ENCODE data around the gene MMP14. TPM values are rescaled to one million over a fixed set of nuclear protein-coding genes. Genes with fewer than 3 reads are reported as not detected.

MMP14 gene
- polyA plus RNA-seq, 3 donors, result 132 to 140 (median 134) TPM

Other genes starting within 250 kb of the MMP14 start
- gene DAD1, start 247.4 kb upstream of the MMP14 start, polyA plus RNA-seq (ENCODE audit: insufficient read length in 3 of 3), result 100 to 1,000 TPM; 244 to 279 (median 277) TPM
- 10 to 100 TPM; 37.6 to 49.5 (median 43.7) TPM for gene ABHD4, start 238.3 kb upstream of the MMP14 start, polyA plus RNA-seq (ENCODE audit: insufficient read length in 3 of 3)
- under 1 TPM; 0.07 to 0.24 (median 0.11) TPM for gene OR6J1, start 192.2 kb upstream of the MMP14 start, polyA plus RNA-seq (ENCODE audit: insufficient read length in 3 of 3)
- 100 to 1,000 TPM; 132 to 140 (median 138) TPM for gene OXA1L, start 69.9 kb upstream of the MMP14 start, polyA plus RNA-seq (ENCODE audit: insufficient read length in 3 of 3)
- gene SLC7A7, start 21.1 kb upstream of the MMP14 start, polyA plus RNA-seq (ENCODE audit: insufficient read length in 3 of 3), result 100 to 1,000 TPM; 101 to 121 (median 108) TPM
- gene MRPL52, start 6.7 kb upstream of the MMP14 start, polyA plus RNA-seq (ENCODE audit: insufficient read length in 3 of 3), result 10 to 100 TPM; 63.5 to 78.6 (median 75.8) TPM
- 10 to 100 TPM; 67.4 to 85.7 (median 73.1) TPM for gene LRP10, start 35.2 kb downstream of the MMP14 start, polyA plus RNA-seq (ENCODE audit: insufficient read length in 3 of 3)
- gene REM2, start 46.6 kb downstream of the MMP14 start, polyA plus RNA-seq (ENCODE audit: insufficient read length in 3 of 3), result 1 to 10 TPM in 2 of 3 donors, under 1 TPM in 1; 0.89 to 1.5 (median 1.2) TPM
- gene RBM23, start 82.6 kb downstream of the MMP14 start, polyA plus RNA-seq (ENCODE audit: insufficient read length in 3 of 3), result 100 to 1,000 TPM; 118 to 125 (median 119) TPM
- 100 to 1,000 TPM; 150 to 165 (median 163) TPM for gene PRMT5, start 92.8 kb downstream of the MMP14 start, polyA plus RNA-seq (ENCODE audit: insufficient read length in 3 of 3)
- 10 to 100 TPM; 56.0 to 60.1 (median 56.4) TPM for gene HAUS4, start 120.5 kb downstream of the MMP14 start, polyA plus RNA-seq (ENCODE audit: insufficient read length in 3 of 3)
- gene AJUBA, start 146.0 kb downstream of the MMP14 start, polyA plus RNA-seq (ENCODE audit: insufficient read length in 3 of 3), result 10 to 100 TPM; 72.8 to 93.8 (median 86.4) TPM
- 10 to 100 TPM; 18.3 to 19.2 (median 18.8) TPM for gene C14orf93, start 173.6 kb downstream of the MMP14 start, polyA plus RNA-seq (ENCODE audit: insufficient read length in 3 of 3)
- 100 to 1,000 TPM; 229 to 253 (median 251) TPM for gene PSMB5, start 198.3 kb downstream of the MMP14 start, polyA plus RNA-seq (ENCODE audit: insufficient read length in 3 of 3)
- not detected for gene PSMB11, start 205.6 kb downstream of the MMP14 start, polyA plus RNA-seq (ENCODE audit: insufficient read length in 3 of 3)
- gene CDH24, start 220.9 kb downstream of the MMP14 start, polyA plus RNA-seq (ENCODE audit: insufficient read length in 3 of 3), result 10 to 100 TPM; 13.3 to 18.0 (median 14.0) TPM